H1 (cell line): ENCODE data around the gene CEP72.

ENCODE experiments used
- CEBPB ChIP-seq: IDR thresholded peaks from 2 replicates; pipeline ENCODE4 v1.6.1; 2012; ENCODE audit warnings: low read depth, low read length
- CHD2 ChIP-seq: IDR thresholded peaks from 2 replicates; pipeline ENCODE4 v1.6.1; 2012; ENCODE audit warnings: low read length, improper control_type of control experiment
- HDAC6 ChIP-seq: IDR thresholded peaks from one replicate; pipeline ENCODE4 v1.7.1; 2012; ENCODE audit warnings: low read depth, mild to moderate bottlenecking, inconsistent platforms, low read length, moderate library complexity
- MAX ChIP-seq: IDR thresholded peaks from 2 replicates; pipeline ENCODE4 v1.6.1; 2012; ENCODE audit warnings: inconsistent platforms
- POLR2A ChIP-seq, 2 experiments: IDR thresholded peaks; 1 replicate in 1 of 2; 2 replicates in 1 of 2; pipeline ENCODE4 v1.6.1; 2011; ENCODE audit warnings: low read depth in 2 of 2, low read length in 2 of 2, mild to moderate bottlenecking in 2 of 2; ENCODE audit errors: control extremely low read depth in 1 of 2
- SIN3A ChIP-seq, 2 experiments: IDR thresholded peaks in 1 of 2; conservative IDR thresholded peaks in 1 of 2; 2 replicates each; pipeline ENCODE4 v1.6.1; 2011 to 2012; ENCODE audit warnings: low read length in 2 of 2, improper control_type of control experiment in 1 of 2, low read depth in 1 of 2, mild to moderate bottlenecking in 1 of 2
- SIRT6 ChIP-seq: IDR thresholded peaks from one replicate; pipeline ENCODE4 v1.7.1; 2012; ENCODE audit warnings: low read length, inconsistent platforms
- SRF ChIP-seq: IDR thresholded peaks from 2 replicates; pipeline ENCODE4 v1.6.1; 2011; ENCODE audit warnings: mild to moderate bottlenecking, low read depth, low read length, moderate library complexity
- TF ChIP-seq, protein P1 (sequence below), 3 experiments: IDR thresholded peaks; 1 replicate in 2 of 3; 2 replicates in 1 of 3; pipeline versions ENCODE4 v1.5.1 to v1.6.1; 2011; ENCODE audit warnings: low read length in 3 of 3, mild to moderate bottlenecking in 3 of 3, inconsistent platforms in 2 of 3, low read depth in 1 of 3, moderate library complexity in 1 of 3; ENCODE audit not compliant: insufficient read depth in 1 of 3; ENCODE audit errors: control extremely low read depth in 1 of 3

GRCh38 chr5:616484-617039 lies 4.4 kb downstream of the CEP72 start:
- TF ChIP-seq MAX (no peak), SIRT6 (no peak), CEBPB (no peak), SRF (no peak), CHD2 (no peak), SIN3A (conservative IDR thresholded peaks at IDR 0.05 in 1 of 2, IDR thresholded peaks at IDR 0.05 in 1 of 2; ENCODE audit: low read depth in 1 of 2, low read length in 2 of 2) (no peak), POLR2A (IDR thresholded peaks at IDR 0.05; ENCODE audit: control extremely low read depth in 1 of 2, low read depth in 2 of 2, low read length in 2 of 2) (no peak), HDAC6 (no peak)
- TF ChIP-seq, protein P1, sequence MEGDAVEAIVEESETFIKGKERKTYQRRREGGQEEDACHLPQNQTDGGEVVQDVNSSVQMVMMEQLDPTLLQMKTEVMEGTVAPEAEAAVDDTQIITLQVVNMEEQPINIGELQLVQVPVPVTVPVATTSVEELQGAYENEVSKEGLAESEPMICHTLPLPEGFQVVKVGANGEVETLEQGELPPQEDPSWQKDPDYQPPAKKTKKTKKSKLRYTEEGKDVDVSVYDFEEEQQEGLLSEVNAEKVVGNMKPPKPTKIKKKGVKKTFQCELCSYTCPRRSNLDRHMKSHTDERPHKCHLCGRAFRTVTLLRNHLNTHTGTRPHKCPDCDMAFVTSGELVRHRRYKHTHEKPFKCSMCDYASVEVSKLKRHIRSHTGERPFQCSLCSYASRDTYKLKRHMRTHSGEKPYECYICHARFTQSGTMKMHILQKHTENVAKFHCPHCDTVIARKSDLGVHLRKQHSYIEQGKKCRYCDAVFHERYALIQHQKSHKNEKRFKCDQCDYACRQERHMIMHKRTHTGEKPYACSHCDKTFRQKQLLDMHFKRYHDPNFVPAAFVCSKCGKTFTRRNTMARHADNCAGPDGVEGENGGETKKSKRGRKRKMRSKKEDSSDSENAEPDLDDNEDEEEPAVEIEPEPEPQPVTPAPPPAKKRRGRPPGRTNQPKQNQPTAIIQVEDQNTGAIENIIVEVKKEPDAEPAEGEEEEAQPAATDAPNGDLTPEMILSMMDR (IDR thresholded peaks at IDR 0.05; ENCODE audit: control extremely low read depth in 1 of 3, insufficient read depth in 1 of 3, low read depth in 1 of 3, low read length in 3 of 3), result peak in 2 of 3 experiments; percentile 15 to 37; a peak in 2 of 4 replicates
